Frontal cortex (tissue), 4 donors: ENCODE measurements around the gene CHST11. TPM values are rescaled to one million over a fixed set of nuclear protein-coding genes. Genes with fewer than 3 reads are reported as not detected.
"Not testable (repeated sequence)": the region's sequence is repeated elsewhere in the genome, so short reads cannot be mapped to it uniquely, and the experiment has no call there.

Source experiments
- DNase-seq, 2 donors: peaks; one replicate each; pipeline ENCODE4 v3.0.0; 2012; ENCODE audit warnings: low spot score in 2 of 2
- FAIRE-seq: peaks from 2 replicates; lab custom pipeline; 2012; peaks lifted over from hg19 to GRCh38; lab: Jason Lieb, UNC
- total RNA-seq: library from RNA; depleted of rRNA; stranded (reverse); fragments of >200 nt; gene quantifications from one replicate; pipeline ENCODE4 v1.2.3, GENCODE V29; 2014
- donor health status: control.
- donor health status: control.
- donor health status: control.

The CHST11 gene
- total RNA-seq, 1 donor from 2014 or later = 22.0 TPM

DNA sequence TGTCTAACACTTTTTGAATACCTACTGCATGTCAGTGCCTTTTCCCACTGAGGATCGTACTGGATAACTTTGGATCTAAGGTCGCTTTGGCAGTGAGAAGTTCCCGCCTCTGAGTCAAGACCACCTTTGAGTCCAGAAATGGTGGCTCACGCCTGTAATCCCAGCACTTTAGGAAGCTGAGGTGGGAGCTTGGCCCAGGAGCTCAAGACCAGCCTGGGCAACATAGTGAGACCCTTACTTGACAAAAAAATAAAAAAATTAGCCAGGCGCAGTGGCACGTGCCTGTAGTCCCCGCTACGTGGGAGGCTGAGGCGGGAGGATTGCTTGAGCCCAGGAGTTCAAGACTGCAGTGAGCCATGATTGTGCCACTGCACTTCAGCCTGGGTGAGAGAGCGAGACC is 61.1 kb downstream of the CHST11 start:
- DNase-seq = no peak
- no peak for FAIRE-seq

DNA sequence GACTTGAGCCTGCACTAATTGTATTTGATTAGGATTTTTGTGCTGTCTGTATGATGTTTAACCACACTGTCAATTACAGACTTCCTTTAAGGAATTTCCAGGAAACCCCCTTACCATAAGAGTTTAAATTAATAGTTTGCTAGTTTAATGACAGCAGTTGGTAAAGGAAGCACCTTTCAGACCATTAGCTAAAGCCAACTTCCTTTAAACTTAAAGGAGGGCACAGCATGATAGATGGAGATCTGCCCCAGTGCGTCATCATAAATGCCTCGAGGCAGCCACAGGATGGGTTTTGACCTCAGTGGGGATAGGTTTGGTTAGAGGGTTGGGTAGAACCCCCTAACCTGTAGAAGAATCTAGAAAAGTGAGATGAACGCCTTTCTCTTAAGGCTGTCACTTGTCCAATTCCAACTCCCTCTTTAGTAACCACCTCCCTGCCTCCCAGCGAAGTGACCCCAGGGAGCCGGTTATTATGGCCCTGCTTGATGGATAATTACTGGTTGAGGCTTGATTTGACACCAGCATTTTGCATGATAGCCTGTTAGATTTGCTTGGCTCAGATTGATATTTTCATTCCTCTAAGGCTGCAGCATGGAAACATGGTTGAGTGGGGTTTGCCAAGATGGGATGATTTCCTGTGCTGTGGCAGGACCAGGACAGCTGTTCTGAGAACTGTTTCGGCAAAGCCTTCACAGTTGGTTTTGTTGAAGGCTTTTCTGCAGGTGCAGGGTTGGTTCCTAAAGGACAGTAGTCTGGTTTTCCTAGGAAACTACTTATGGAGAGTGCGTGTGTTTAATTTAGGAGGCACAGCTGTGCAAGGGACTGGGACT is 62.7 kb downstream of the CHST11 start:
- FAIRE-seq = no peak
- DNase-seq = no peak

DNA sequence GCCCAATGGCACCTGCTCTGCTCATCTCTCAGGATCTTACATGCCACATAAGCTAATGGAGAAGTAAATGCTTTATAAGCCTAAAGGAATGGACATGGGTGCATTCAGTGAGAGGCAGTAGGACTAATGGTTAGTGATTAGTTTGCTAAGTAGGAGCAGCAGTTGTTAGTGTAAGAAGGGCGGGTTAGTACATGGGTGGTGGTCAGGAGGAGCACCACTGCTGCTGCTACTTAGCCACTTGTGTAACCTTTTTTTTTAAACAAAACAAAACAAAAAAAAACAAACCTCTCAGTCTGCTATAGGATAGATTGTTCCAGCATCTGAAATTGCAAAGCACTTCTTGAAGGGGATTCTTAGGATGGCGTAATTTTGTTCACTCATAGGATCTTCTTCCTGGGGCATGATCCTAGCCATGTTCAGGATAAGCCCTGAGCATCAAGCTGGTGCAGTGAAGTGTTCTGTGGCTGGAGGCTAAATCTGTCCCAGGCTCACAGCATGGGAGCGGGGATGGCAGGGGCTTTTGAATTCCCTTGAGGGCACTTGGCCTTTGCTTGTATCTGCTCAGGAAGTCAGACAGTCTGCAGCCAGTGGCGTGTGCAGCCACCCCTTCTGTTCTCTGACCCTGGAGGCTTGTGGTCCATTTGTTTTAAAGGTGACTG is 63.6 kb downstream of the CHST11 start:
- no peak for FAIRE-seq
- no peak for DNase-seq

DNA sequence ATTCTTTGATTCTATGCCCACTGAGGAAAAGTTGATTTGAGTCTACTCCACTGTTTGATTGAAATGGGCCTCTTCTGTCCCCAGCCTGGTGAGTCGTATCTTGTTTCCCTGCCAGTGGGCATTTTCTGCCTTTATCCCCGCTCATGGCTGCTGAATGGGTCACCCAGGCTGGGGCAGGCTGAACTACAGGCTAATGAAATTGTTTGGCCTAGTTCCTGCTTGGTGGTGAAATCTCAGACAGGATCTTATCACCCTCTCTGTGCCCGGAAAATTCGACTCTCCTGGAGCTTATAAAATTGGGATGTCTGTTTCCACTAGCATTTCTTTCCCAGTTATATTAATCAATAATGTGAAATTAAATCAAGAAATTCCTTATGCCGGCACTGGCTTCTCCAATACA is 65.0 kb downstream of the CHST11 start:
- FAIRE-seq = no peak
- DNase-seq = no peak

DNA sequence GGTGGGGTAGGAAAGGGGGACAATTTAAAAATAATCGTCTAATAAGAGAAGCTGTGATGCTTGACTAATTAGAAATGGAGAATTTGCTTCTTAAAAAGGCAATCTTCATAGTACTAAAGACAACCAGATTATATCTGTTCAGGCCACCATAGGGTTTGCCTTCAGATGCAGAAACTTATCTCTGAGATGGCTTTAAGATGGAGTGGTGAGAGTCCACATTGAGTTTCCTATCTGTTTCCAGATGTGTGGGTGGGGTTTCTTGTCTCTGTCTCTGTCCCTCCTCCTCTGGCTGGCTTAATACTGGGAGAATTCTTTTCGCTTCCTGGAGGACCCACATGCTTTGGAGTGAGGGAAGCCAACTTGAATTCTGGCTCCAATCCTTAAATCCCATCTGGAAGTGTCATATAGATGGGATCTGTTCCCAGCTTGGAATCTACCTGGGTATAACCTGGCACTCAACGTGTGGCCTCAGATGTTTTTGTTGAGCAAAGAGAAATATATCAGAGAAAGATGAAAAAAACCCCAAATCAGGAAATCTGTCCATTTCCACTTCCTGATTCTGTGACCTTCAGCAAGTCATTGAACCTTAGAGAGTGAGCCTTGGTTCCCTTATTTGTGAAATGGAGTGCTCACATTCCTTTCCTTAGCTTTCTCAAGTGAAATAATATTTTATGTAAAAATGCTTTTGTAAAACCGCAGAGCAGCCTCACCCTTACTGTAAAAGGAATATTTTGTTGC is 66.4 kb downstream of the CHST11 start:
- FAIRE-seq (no peak), DNase-seq (no peak)

DNA sequence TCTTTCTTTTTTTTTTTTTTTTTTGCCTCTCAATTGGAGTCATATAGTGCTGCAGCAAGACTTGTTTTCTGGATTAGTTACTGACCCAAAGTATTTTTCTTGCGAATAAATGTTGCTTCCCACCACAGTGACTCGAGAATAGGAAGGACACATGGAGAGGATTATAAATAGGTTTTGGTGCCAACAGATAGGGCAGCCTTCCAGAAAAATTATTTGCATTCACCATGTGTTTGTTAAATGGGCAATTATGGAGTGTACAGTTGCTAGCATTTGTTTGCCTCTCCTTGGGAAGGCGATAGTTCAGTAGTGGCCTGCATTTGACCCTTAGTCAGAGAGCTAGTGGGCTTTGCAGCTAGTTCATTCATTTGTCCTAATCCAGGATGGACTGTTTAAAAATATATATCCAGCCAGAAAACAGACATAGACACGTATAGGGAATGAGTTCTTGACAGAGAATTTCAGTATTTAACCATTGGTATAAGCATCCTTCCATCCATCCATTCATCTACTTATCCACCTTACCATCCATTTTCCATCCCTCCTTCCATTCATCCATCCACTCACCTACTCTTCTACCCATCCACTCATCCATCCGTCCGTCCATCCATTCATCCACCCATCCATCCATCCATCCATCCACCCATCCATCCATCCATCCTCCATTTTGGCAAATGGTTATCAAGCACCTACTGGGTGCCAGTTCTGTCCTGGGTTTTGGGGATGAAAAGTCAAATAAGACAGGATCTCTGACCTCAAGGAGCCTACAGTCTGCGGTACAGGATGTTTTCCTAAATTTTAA is 67.5 kb downstream of the CHST11 start:
- no peak for DNase-seq
- FAIRE-seq = no peak

DNA sequence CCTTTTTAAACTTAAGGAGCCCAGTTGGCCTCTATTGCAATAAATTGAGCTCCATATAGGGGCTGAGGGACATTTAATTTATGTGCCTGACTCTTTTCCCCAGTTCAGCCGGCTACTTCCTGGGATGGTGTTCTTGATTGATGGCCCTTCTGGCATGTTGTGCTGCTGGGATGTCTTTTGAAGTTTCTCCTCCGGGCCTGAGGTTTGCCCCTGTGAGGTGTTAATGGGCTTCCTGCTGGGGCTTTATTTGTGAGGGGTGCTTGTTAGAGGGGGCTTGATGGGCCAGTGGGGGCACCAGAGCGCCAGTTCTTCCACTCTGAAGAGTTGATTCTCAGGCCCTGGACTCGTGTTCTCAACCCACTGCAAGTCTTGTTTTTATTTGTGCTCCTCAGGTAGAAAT is 69.6 kb downstream of the CHST11 start:
- FAIRE-seq = no peak
- DNase-seq = no peak

DNA sequence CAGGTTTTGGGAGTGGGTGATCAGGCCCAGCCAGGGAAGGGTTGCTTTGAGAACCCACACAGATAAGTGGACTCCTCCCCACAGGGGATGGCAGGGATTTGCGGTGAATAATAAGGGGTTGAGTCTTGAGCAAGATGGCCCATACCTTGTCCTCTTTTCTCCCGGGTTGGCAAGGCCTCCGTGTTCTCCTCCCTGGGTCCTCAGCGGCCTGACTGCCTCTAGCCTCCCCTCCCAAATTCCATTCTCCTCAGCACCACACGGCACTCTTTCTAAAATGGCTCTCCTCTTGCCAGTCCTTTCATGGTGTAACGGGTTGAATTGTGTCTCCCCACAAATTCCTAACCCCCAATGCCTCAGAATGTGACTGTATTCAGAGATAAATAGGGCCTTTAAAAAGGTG is 70.0 kb downstream of the CHST11 start:
- DNase-seq = no peak
- FAIRE-seq = no peak

DNA sequence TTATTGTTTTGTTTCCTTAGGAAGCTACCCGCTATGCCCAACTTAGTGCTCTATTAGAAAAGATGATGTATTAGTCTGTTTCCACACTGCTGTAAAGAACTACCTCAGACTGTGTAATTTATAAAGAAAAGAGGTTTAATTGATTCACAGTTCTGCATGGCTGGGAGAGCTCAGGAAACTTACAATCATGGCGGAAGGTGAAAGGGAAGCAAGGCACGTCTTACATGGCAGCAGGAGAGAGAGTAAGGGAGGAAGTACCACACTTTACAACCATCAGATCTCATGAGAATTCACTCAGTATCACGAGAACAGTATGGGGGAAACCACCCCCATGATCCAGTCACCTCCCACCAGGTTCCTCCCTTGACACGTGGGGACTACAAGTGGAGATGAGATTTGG is 70.9 kb downstream of the CHST11 start:
- FAIRE-seq, DNase-seq: not testable (repeated sequence)

DNA sequence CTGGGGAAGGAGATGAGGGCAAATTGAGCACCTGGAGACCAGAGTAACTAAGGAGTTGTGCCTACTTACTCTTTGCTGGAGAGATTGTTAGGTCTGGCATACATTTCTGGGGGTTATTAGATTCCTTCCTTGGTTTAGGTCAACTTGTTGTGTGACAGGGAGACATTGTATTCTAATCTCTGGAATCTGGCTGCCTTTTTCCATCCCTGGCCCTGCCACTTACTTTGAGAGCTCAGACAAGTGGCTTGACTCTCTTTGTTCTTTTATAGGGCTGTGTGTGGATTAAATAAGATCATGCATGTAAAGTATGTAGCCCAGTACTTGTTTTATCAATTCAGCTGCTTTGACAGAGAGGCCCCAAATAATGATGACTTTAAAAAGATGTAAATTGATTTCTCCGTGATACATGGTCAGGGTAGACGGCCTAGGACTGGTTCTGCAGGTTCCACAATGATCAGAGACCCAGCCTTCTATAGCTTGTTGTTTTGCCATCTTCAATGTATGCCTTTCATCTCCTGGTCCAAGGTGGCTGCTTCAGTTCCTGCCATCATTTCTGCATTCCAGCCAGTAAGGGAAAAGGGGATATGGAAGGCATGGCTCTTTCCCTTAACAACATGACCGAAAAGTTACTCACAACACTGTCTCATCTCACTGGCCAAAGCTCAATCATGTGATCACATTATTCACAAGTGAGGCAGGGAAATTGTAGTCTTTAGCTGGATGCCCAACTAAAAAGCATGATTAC is 72.6 kb downstream of the CHST11 start:
- FAIRE-seq = no peak
- DNase-seq = no peak

DNA sequence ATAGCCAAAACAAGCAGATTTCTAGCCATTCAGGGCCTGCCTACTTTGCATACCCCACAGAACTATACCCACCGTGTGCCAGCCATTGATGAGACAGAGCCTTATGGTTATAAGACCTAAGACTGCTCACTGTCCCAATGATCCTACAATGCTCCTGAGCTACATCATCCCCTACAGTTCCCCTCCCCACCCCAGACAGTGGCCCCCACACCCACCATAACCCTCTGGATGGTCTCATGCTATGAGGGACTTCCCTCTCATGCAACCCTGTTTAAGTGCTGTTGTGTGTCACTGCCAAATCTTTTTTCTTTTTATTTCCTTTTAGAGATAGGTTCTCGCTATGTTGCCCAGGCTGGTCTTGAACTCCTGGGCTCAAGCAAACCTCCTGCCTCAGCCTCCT is 75.9 kb downstream of the CHST11 start:
- FAIRE-seq = no peak

DNA sequence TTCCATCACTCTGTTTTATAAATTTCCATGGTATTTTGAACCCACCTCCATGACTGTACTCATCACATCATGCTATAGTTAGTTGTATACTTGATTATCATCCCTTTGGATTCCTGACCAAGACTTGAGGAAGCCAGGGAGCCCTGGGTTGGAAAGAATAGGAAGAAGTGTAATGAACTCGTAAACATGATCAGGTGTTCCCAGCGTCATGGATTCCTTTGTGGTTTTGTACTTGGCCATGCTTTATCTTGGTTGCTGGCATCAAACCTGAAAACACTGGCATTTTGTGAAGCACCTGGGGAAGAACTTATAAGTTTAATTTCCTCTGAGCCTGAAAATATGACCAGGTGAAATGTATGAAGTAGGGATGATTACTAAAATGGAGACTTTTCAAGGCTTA is 76.4 kb downstream of the CHST11 start:
- FAIRE-seq = no peak
- DNase-seq = no peak

More for the DNA sequence above, 75.9 kb downstream of the CHST11 start:
- DNase-seq = no peak

DNA sequence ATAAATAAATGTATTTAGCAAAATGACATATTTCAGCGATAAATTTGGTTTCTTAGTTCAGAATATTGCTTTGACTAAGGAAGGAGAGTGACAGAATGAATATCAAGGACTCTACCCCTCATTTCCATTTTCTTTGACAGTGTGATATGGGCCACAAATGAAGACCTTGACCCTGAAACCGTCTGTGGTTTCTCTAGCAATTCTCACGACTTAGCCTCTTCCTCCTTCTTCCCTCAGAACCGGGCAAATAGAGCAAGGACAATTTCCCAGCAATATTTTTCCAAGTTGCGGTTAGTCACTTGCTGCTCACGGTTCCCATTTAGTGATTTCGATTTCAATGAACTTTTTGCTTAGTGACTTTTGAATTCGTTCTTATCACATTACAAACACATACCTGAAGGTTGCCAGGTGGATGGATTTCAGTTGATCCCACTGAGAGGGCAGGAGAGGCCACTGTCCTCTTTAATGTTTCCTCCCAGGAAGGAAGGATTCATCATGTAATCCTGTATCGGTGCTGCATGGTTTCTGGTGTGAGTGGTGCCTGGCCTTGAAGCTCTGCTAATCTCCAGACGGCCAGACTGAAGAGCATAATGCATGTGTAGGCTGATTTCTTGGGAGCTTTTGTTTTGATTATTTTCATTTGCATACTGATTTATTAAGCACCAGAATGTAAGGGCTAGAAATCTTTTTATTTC is 77.6 kb downstream of the CHST11 start:
- FAIRE-seq (no peak), DNase-seq (no peak)

DNA sequence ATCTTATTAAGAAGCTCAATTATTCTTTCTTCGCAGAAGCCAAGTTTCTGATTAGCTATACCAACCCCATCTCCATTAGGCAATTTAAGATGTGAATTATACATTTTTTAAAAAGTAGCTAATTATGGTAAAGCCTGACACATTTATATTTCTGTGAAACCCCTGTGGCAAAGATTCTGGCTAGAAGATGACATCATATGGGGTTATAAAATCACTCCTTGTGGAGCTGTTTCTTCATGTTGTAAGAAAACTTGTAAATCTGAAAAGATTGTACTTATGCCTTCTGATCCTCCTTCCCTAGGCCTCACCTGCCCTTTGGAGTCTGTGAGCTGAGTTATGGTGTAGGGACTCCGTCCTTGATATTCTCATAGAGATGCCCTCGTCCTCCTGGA is 78.1 kb downstream of the CHST11 start:
- FAIRE-seq = no peak
- DNase-seq = no peak

DNA sequence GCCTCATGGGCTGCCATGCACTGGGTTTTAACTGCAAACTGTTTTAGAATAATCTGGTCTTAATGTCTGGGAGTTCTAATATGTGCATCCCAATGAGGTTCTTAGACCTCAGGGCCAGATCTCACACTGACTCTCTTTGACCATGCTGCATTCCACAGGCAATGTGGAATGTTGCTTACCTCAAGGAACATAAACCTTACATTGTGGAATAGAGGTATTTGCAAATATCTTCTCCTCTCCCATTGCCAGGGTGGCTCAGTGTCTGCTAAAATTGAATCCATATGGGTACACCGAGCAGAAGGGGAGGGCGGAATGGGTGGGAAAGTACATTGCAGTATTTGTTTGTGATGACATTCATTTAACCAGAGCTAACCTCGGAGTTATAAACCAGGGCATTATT is 78.6 kb downstream of the CHST11 start:
- DNase-seq (no peak), FAIRE-seq (no peak)

DNA sequence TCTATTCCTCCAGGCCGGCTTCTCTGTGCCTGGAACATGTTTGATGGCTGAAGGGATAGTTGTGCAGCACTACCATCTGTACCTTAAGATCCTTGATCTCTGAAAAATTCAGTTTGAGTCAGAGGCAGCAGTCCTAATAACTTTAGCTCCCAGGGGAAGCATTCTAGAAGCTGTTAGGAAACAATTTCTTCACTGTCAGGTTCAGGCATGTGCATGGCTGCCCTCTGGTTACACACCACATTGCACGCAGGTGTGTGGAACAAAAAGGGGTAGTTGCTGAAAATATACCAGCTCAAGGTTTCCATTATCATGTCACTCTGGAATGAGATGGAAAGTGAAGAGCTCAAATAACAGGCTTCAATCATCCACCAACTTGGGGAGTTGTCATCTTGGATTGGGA is 80.1 kb downstream of the CHST11 start:
- no peak for FAIRE-seq
- DNase-seq = no peak

DNA sequence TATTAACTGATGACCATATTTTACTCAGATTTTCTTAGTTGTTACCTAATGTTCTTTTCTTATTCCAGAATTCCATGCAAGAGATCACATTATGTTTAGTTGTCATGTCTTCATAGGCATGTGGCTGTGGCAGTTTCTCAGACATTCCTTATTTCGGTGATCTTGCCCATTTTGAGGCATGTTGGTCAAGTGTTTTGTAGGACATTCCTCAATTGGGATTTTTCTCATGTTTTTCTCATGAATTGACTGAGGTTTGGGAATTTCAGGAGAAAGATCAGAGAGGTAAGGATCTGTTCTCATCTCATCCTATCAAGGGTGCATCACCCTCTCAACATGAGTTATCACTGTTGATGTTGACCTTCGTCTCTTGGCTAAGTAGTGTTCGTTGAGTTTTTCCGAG is 81.3 kb downstream of the CHST11 start:
- no peak for FAIRE-seq

DNA sequence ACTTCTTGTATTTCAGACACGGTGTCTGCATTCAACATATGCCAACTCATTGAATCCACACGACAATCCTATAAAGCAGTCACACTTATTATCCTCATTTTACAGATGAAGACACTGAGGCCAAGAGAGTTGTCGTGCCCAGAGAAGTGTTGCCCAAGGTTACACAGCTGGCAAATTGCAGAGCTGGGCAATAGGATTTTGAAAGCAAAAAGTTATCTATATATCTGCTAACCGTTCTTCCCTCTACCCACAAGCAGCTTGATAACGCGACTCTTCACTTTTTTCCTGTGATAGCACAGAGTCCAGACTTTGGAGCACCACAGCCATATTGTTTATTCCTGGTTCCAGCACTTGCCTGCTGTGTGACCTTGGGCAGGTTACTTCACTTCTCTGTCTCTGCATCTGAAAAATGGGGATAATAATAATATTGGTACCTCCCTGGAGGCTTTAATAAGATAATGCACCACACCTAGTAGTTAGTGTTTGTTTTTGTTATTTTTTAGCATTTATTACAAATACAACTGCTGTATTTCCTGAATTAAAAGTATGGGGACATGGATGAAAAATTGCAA is 82.2 kb downstream of the CHST11 start:
- DNase-seq = no peak
- FAIRE-seq = no peak

More for the DNA sequence above, 81.3 kb downstream of the CHST11 start:
- no peak for DNase-seq
